PC-9 (cell line): Measurements from ENCODE around the gene CDON. TPM values are rescaled to one million over a fixed set of nuclear protein-coding genes. Genes with fewer than 3 reads are reported as not detected.

Source experiments
- BruUV-seq: library from RNA; stranded (reverse); fragments of 400-500 nt; replicated peaks from 2 replicates; lab custom pipeline; 2021; lab: Mats Ljungman, UMichigan
- CTCF ChIA-PET: fragments of 300-600 bp; sonication (Branson Sonifier 250); formaldehyde crosslinking; loops from one replicate; lab custom pipeline; 2022; ENCODE audit warnings: antibody characterized with exemption; lab: Charles Lee
- POLR2A ChIA-PET: fragments of 300-600 bp; sonication (Branson Sonifier 250); formaldehyde crosslinking; loops from one replicate; lab custom pipeline; 2022; ENCODE audit warnings: antibody characterized with exemption; ENCODE audit not compliant: unreplicated experiment; lab: Charles Lee
- DNase-seq, 2 experiments: peaks; one replicate each; pipeline versions ENCODE4 v3.0.0 to v3.0.0-alpha.2; 2015 to 2022; ENCODE audit warnings: mixed read lengths in 1 of 2
- H2AFZ ChIP-seq: fragments of 200-600 bp; sonication (generic); 2 replicates; pipeline ENCODE4 v1.8.1; 2017; ENCODE audit warnings: antibody characterized with exemption
- H3F3A ChIP-seq: fragments of 200-600 bp; sonication (generic); 2 replicates; pipeline ENCODE4 v1.8.1; 2017; ENCODE audit warnings: antibody characterized with exemption, mild to moderate bottlenecking, low read depth; ENCODE audit not compliant: insufficient read depth
- H3K27ac ChIP-seq: fragments of 200-600 bp; sonication (generic); 2 replicates; pipeline ENCODE4 v1.6.1; 2016; ENCODE audit warnings: mixed run types
- H3K27me3 ChIP-seq: fragments of 200-600 bp; sonication (generic); 2 replicates; pipeline ENCODE4 v1.6.1; 2016; ENCODE audit warnings: low read depth, mixed run types; ENCODE audit not compliant: insufficient read depth
- H3K36me3 ChIP-seq: fragments of 200-600 bp; sonication (generic); 2 replicates; pipeline ENCODE4 v1.6.1; 2016; ENCODE audit warnings: low read depth, mixed run types
- H3K4me1 ChIP-seq: fragments of 200-600 bp; sonication (generic); replicated peaks from 2 replicates; pipeline ENCODE4 v1.6.1; 2016; ENCODE audit warnings: mixed run types; ENCODE audit not compliant: insufficient read depth
- H3K4me2 ChIP-seq: fragments of 200-600 bp; sonication (generic); 2 replicates; pipeline ENCODE4 v1.6.1; 2017; ENCODE audit warnings: mixed run types
- H3K4me3 ChIP-seq: fragments of 200-600 bp; sonication (generic); 2 replicates; pipeline ENCODE4 v1.6.1; 2016; ENCODE audit warnings: mixed run types
- H3K79me2 ChIP-seq: fragments of 200-600 bp; sonication (generic); 2 replicates; pipeline ENCODE4 v1.6.1; 2017; ENCODE audit warnings: low read depth, mixed run types
- H3K9me2 ChIP-seq: fragments of 200-600 bp; sonication (generic); 2 replicates; pipeline ENCODE4 v1.8.1; 2017; ENCODE audit warnings: mild to moderate bottlenecking; ENCODE audit not compliant: insufficient read depth
- H3K9me3 ChIP-seq: fragments of 200-600 bp; sonication (generic); 2 replicates; pipeline ENCODE4 v1.8.1; 2016; ENCODE audit warnings: low read depth; ENCODE audit not compliant: insufficient read depth
- H4K20me1 ChIP-seq: fragments of 200-600 bp; sonication (generic); 2 replicates; pipeline ENCODE4 v1.8.1; 2017; ENCODE audit not compliant: insufficient read depth
- CTCF ChIP-seq: fragments of 200-600 bp; sonication (generic); conservative IDR thresholded peaks from 2 replicates; pipeline ENCODE4 v1.6.1; 2017; ENCODE audit warnings: mixed run types, antibody characterized with exemption, mild to moderate bottlenecking, moderate library complexity
- EZH2 ChIP-seq: fragments of 200-600 bp; sonication (generic); IDR thresholded peaks from 2 replicates; pipeline ENCODE4 v1.8.0; 2017; ENCODE audit warnings: antibody characterized with exemption, low read depth
- intact Hi-C: fragments of 100-400 bp; cut with micrococcal nuclease; formaldehyde crosslinking; loops from one replicate; pipeline ENCODE4 v1.10.0; 2022; ENCODE audit not compliant: unreplicated experiment
- total RNA-seq: library from RNA; stranded (reverse); gene quantifications from 2 replicates; pipeline ENCODE4 v1.2.3, GENCODE V29; 2021

CDON gene
- total RNA-seq, 1 experiment from 2014 or later = 10.0 TPM

GRCh38 chr11:126025822-126026221 lies 36.8 kb downstream of the CDON start:
- ChIA-PET POLR2A (no interaction called here), CTCF (no interaction called here)

GRCh38 chr11:126024123-126024522 lies 38.5 kb downstream of the CDON start:
- Histone ChIP-seq H3F3A (no peaks in the 10 kb centered on the region), H3K27ac (no peak overlapping the region), H2AFZ (no peak overlapping the region), H4K20me1 (no peaks in the 10 kb centered on the region), H3K4me3 (no peak overlapping the region), H3K4me1 (no peaks in the 10 kb centered on the region), H3K9me3 (no peaks in the 10 kb centered on the region), H3K4me2 (no peak overlapping the region), H3K9me2 (no peaks in the 10 kb centered on the region), H3K27me3 (no peaks in the 10 kb centered on the region), H3K79me2 (no peaks in the 10 kb centered on the region), H3K36me3 (no peaks in the 10 kb centered on the region)
- CTCF ChIA-PET = no interaction called here
- no peak for DNase-seq
- no TSS peak for BruUV-seq
- POLR2A ChIA-PET = no interaction called here
- intact Hi-C loops = no loop called here
- TF ChIP-seq EZH2 = no peak
- TF ChIP-seq CTCF = no peak

More at GRCh38 chr11:126025822-126026221, 36.8 kb downstream of the CDON start:
- no peak overlapping the region for H3K27ac ChIP-seq
- DNase-seq = no peak
- no peaks in the 10 kb centered on the region for H4K20me1 ChIP-seq
- TF ChIP-seq EZH2 (no peak), CTCF (no peak)
- H3K27me3 ChIP-seq = no peaks in the 10 kb centered on the region
- intact Hi-C loops = no loop called here
- H2AFZ ChIP-seq = no peak overlapping the region
- no peaks in the 10 kb centered on the region for H3K9me3 ChIP-seq
- H3K79me2 ChIP-seq = no peaks in the 10 kb centered on the region
- H3K4me2 ChIP-seq = no peak overlapping the region
- H3K4me1 ChIP-seq = no peaks in the 10 kb centered on the region
- BruUV-seq = no TSS peak
- H3K9me2 ChIP-seq = no peaks in the 10 kb centered on the region
- H3F3A ChIP-seq = no peaks in the 10 kb centered on the region
- H3K4me3 ChIP-seq = no peak overlapping the region
- H3K36me3 ChIP-seq = no peaks in the 10 kb centered on the region

- Histone ChIP-seq H3K4me3 (no peak overlapping the region), H3K9me3 (no peaks in the 10 kb centered on the region), H3K27me3 (no peaks in the 10 kb centered on the region), H2AFZ (no peak overlapping the region), H3K79me2 (no peaks in the 10 kb centered on the region), H3K27ac (no peak overlapping the region), H3K9me2 (no peaks in the 10 kb centered on the region), H3K4me2 (no peak overlapping the region), H3K4me1 (no peaks in the 10 kb centered on the region), H4K20me1 (no peaks in the 10 kb centered on the region), H3F3A (no peaks in the 10 kb centered on the region), H3K36me3 (no peaks in the 10 kb centered on the region)
- TF ChIP-seq CTCF (no peak), EZH2 (no peak)
- BruUV-seq = no TSS peak
- POLR2A ChIA-PET = interaction anchor here (0.7 kb wide), 1 partner anchor 126 kb away, joined by 15 read pairs; no protein-coding TSS in a partner anchor
- CTCF ChIA-PET = no interaction called here
- no peak for DNase-seq
- intact Hi-C loops = no loop called here
These were observed 49.8 kb downstream of the CDON start for GRCh38 chr11:126012852-126013251.
